Head of caudate nucleus (tissue), 42 donors: ENCODE measurements around the gene UBE2H.
A peak's percentile ranks its signal among the peaks of the same experiment; 100 is the strongest.
"Not testable (repeated sequence)": the region's sequence is repeated elsewhere in the genome, so short reads cannot be mapped to it uniquely, and the experiment has no call there.

Source experiments
- DNase-seq, 42 donors: peaks; one replicate each; pipeline versions ENCODE4 v3.0.0 to v3.0.0-alpha.2; 2020 to 2021; ENCODE audit warnings: mixed read lengths in 7 of 42
- intact Hi-C: fragments of 100-400 bp; cut with DNase I; formaldehyde crosslinking; loops from one replicate; pipeline ENCODE4 v1.15.0; 2022

Gene UBE2H

GRCh38 chr7:129831424-129832058 is 121.2 kb downstream of the UBE2H start:
- intact Hi-C loops, result no loop called here
- DNase-seq, result peak in 1 of 42 donors; percentile 38

- peak in 1 of 42 donors; percentile 31 for DNase-seq
Observed at GRCh38 chr7:129830949-129831348, 121.8 kb downstream of the UBE2H start.

GRCh38 chr7:129829737-129830631 is 122.8 kb downstream of the UBE2H start:
- peak in 41 of 42 donors; percentile 30 to 91 (median 75) for DNase-seq
- intact Hi-C loops, result loop anchor here (5.0 kb wide), 3 partner anchors 122 to 182 kb away; partner anchors contain the start of gene UBE2H

More at GRCh38 chr7:129830949-129831348, 121.8 kb downstream of the UBE2H start:
- intact Hi-C loops, result no loop called here

GRCh38 chr7:129828989-129829736 is 123.6 kb downstream of the UBE2H start:
- intact Hi-C loops, result loop anchor here (5.0 kb wide), 3 partner anchors 123 to 183 kb away; partner anchors contain the start of gene UBE2H
- DNase-seq, result no peak

GRCh38 chr7:129828078-129828762 is 124.5 kb downstream of the UBE2H start:
- DNase-seq, result no peak
- intact Hi-C loops, result loop anchor here (5.0 kb wide), 3 partner anchors 124 to 184 kb away; partner anchors contain the start of gene UBE2H

GRCh38 chr7:129827467-129827990 is 125.2 kb downstream of the UBE2H start:
- no peak for DNase-seq
- intact Hi-C loops, result loop anchor here (5.0 kb wide), 3 partner anchors 125 to 185 kb away; partner anchors contain the start of gene UBE2H

- intact Hi-C loops, result loop anchor here (5.0 kb wide), 3 partner anchors 125 to 185 kb away; partner anchors contain the start of gene UBE2H
- DNase-seq, result not testable (repeated sequence)
Observed at GRCh38 chr7:129826895-129827294, 125.9 kb downstream of the UBE2H start.

- DNase-seq, result peak; percentile 65 to 97 (median 90)
- intact Hi-C loops, result loop anchor here (5.0 kb wide), 3 partner anchors 127 to 187 kb away; partner anchors contain the start of gene UBE2H
Observed at GRCh38 chr7:129825209-129825970, 127.4 kb downstream of the UBE2H start.

GRCh38 chr7:129824291-129825208 is 128.2 kb downstream of the UBE2H start:
- peak in 38 of 42 donors; percentile 13 to 74 (median 34) for DNase-seq
- intact Hi-C loops, result loop anchor here (5.0 kb wide), 3 partner anchors 128 to 188 kb away; partner anchors contain the start of gene UBE2H

GRCh38 chr7:129823143-129823542 is 129.6 kb downstream of the UBE2H start:
- intact Hi-C loops, DNase-seq: not testable (repeated sequence)

GRCh38 chr7:129821476-129821875 is 131.3 kb downstream of the UBE2H start:
- no peak for DNase-seq
- intact Hi-C loops, result no loop called here

- DNase-seq, result no peak
- intact Hi-C loops, result no loop called here
Observed at GRCh38 chr7:129816742-129817141, 136.0 kb downstream of the UBE2H start.

- no peak for DNase-seq
- intact Hi-C loops, result no loop called here
Observed at GRCh38 chr7:129807863-129808262, 144.9 kb downstream of the UBE2H start.

- intact Hi-C loops, result no loop called here
- no peak for DNase-seq
Observed at GRCh38 chr7:129804890-129805719, 147.7 kb downstream of the UBE2H start.

GRCh38 chr7:129804111-129804889 is 148.5 kb downstream of the UBE2H start:
- no peak for DNase-seq
- intact Hi-C loops, result no loop called here
